ENCODE data around the gene TMEM150B.

TMEM150B gene

DNA sequence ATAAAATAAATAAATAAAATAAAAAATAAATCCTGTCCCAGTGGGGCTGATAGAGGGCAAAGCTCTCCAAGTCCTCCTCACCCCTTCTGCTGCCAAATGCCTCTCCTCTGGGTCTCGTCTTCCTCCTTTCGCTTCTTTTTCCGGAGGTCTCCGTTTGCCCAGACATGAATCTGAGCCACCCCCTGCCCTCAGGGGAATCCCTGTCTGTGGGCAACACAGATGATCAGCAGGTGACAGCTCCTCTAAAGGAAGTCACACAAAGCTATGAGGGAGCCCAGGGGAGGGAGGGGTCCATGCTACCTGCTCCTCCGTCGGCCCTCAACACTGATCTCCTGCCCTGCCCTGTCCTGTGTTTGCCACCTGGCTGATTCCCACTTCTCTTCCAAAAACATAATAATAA lies 479 bp downstream of the TMEM150B start:
- no peak overlapping the region for H3K4me3 ChIP-seq (ENCODE audit: low read length)
- no peak for TF ChIP-seq CTCF (conservative IDR thresholded peaks at IDR 0.05; ENCODE audit: low read depth, low read length)
- no peak for DNase-seq (ENCODE audit: low read depth)

DNA sequence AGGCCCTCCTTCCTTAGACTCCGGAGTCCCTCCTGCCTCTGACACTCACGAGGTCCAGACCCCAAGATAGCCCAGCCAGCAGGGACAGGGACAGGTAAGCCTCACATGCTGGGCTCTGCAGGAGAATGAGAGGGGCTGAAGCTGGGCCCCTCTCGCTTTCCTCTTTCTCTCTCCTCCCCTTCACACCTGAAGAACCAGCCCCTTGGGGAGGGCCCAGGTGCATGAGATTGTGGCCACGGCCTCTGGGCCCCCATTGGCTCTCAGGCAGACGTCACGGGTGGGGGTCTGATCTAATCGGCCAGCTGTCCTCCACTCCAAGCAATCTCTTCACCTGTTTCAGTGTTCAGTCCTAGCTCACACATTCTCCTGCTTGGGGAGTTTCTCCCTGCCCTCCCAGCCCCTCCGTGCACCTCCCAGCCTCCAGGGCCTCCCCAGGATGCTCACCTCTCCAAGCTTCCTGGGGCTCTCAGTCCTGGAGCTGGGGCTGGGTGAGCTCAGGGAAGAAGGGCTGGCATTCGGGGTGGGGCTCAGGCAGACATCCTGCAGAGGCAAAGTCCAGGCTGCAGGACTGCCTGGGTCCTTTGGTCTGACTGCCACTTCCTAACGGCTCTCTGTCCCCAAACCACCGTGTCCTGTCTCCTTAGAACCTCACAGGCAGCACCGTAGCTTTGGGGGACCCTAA lies 2.8 kb downstream of the TMEM150B start:
- TF ChIP-seq CTCF (conservative IDR thresholded peaks at IDR 0.05; ENCODE audit: low read depth, low read length): no peak
- H3K4me3 ChIP-seq (ENCODE audit: low read length): no peak overlapping the region
- DNase-seq (ENCODE audit: low read depth): no peak

- no peak for TF ChIP-seq CTCF (conservative IDR thresholded peaks at IDR 0.05; ENCODE audit: low read depth, low read length)
- DNase-seq (ENCODE audit: low read depth): no peak
- no peak overlapping the region for H3K4me3 ChIP-seq (ENCODE audit: low read length)
Measured at GRCh38 chr19:55321466-55322137, 3.5 kb downstream of the TMEM150B start.

DNA sequence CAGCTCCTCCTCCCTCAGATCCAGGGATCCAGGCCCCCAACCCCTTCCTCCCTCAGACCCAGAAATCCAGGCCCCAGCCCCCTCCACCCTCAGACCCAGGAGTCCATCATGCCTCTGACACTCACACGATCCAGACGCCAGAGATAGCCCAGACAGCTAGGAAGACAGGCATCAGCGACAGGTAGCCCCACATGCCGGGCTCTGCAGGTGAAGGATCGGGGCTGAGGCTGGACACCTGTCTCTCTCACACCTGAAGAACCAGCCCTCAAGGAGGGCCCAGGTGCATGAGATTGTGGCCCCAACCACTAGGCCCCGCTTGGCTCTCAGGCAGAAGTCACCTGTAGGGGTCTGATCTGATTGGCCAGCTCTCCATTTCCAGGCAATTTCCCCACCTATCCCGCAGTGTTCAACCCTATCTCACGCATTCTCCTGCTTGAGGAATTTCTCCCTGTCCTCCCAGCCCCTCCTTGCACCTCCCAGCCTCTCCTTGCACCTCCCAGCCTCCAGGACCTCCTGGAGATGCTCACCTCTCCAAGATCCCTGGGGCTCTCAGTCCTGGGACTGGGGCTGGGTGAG lies 4.2 kb downstream of the TMEM150B start:
- no peak for TF ChIP-seq CTCF (conservative IDR thresholded peaks at IDR 0.05; ENCODE audit: low read depth, low read length)
- H3K4me3 ChIP-seq (ENCODE audit: low read length): no peak overlapping the region
- no peak for DNase-seq (ENCODE audit: low read depth)

DNA sequence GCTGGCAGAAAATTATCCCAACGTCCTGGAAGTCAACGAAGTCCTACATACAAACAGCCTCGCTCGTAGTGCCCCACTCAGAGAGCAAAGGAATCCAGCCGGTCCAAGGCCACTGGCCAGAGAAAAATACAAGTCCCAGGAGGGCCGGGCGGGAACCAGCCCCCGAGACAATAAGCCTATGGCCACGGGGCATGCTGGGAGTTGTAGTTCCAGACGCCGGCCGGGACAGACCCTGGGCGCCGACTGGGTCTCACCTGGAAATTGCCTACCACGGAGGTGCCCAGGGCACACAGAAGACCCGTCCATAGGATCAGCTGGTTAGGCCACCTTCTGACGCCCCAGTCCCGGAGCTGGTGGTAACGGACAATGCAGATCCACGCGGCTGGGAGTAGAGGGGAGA lies 5.4 kb downstream of the TMEM150B start:
- peak overlapping the region; percentile 18 for H3K4me3 ChIP-seq (ENCODE audit: low read length)
- TF ChIP-seq CTCF (conservative IDR thresholded peaks at IDR 0.05; ENCODE audit: low read depth, low read length): no peak
- DNase-seq (ENCODE audit: low read depth): no peak

DNA sequence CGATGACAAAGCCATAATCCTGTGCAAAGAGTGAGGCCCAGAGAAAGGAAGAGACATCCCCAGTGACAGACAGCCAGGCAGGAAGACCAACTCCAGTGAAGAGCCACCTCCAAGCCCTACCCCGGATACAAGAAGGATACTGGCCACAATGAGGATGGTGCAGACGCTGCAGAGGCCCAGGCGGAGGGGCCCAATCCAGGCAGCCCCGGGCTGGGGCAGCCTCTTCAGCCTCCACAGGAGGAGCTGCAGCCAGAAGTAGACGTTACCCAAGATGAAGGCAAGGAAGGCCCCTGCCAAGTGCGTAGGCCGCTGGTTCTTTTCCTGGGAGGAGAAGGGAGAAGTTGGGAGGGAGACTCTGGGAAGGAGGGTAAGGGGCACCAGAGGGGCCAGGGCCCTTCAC lies 8.5 kb downstream of the TMEM150B start:
- DNase-seq (ENCODE audit: low read depth): no peak
- no peak overlapping the region for H3K4me3 ChIP-seq (ENCODE audit: low read length)
- no peak for TF ChIP-seq CTCF (conservative IDR thresholded peaks at IDR 0.05; ENCODE audit: low read depth, low read length)
